ENCODE results near the gene ZNF778.
"Not testable (repeated sequence)": the region's sequence is repeated elsewhere in the genome, so short reads cannot be mapped to it uniquely, and the experiment has no call there.

The ZNF778 gene

GRCh38 chr16:89183463-89183862, 34.0 kb upstream of the ZNF778 start:
- DNase-seq = no peak

GRCh38 chr16:89183975-89184676, 33.4 kb upstream of the ZNF778 start:
- DNase-seq = no peak

- DNase-seq = no peak
These were observed 32.9 kb upstream of the ZNF778 start for GRCh38 chr16:89184677-89184932.

GRCh38 chr16:89184933-89185794, 32.3 kb upstream of the ZNF778 start:
- DNase-seq = no peak

GRCh38 chr16:89185887-89186592, 31.5 kb upstream of the ZNF778 start:
- DNase-seq = not testable (repeated sequence)

- not testable (repeated sequence) for DNase-seq
These were observed 30.9 kb upstream of the ZNF778 start for GRCh38 chr16:89186593-89187031.

GRCh38 chr16:89187032-89187769, 30.3 kb upstream of the ZNF778 start:
- peak; percentile 15 for DNase-seq

GRCh38 chr16:89187770-89188392, 29.6 kb upstream of the ZNF778 start:
- no peak for DNase-seq

- DNase-seq = not testable (repeated sequence)
These were observed 28.8 kb upstream of the ZNF778 start for GRCh38 chr16:89188471-89189357.

- DNase-seq = no peak
These were observed 28.0 kb upstream of the ZNF778 start for GRCh38 chr16:89189358-89190025.

GRCh38 chr16:89190150-89190958, 27.1 kb upstream of the ZNF778 start:
- no peak for DNase-seq

- DNase-seq = no peak
These were observed 26.2 kb upstream of the ZNF778 start for GRCh38 chr16:89191033-89191900.

GRCh38 chr16:89191901-89192185, 25.7 kb upstream of the ZNF778 start:
- no peak for DNase-seq

- DNase-seq = peak; percentile 71
These were observed 25.1 kb upstream of the ZNF778 start for GRCh38 chr16:89192186-89192955.

- DNase-seq = peak; percentile 38
These were observed 24.4 kb upstream of the ZNF778 start for GRCh38 chr16:89192956-89193575.

- DNase-seq = no peak
These were observed 23.8 kb upstream of the ZNF778 start for GRCh38 chr16:89193576-89194293.
